ENCODE measurements around the gene IQCM.

GRCh38 chr4:149634368-149634767, 181.3 kb downstream of the IQCM start:
- TF ChIP-seq YY1 (IDR thresholded peaks at IDR 0.05; ENCODE audit: insufficient read depth, insufficient read length) (no peak), ZNF274 (IDR thresholded peaks at IDR 0.05; ENCODE audit: low read depth, low read length) (no peak), SUZ12 (IDR thresholded peaks at IDR 0.05; ENCODE audit: extremely low read depth, insufficient read depth, insufficient read length) (no peak)

Measured in NT2/D1 (cell line).